HL-60 (cell line): ENCODE results near the gene GPR39.

Experiments used
- DNase-seq, 2 experiments: peaks; one replicate each; pipeline ENCODE4 v3.0.0-alpha.2; 2010 to 2020; ENCODE audit warnings: low read depth in 1 of 2, low spot score in 1 of 2
- H3K27ac ChIP-seq: fragments of 250-450 bp; sonication (Bioruptor Pico); replicated peaks from 2 replicates; pipeline ENCODE4 v1.5.1; 2020; ENCODE audit warnings: mild to moderate bottlenecking, moderate library complexity
- H3K27me3 ChIP-seq: fragments of 250-450 bp; sonication (Bioruptor Pico); 2 replicates; pipeline ENCODE4 v1.5.1; 2021; ENCODE audit warnings: mild to moderate bottlenecking, moderate library complexity; ENCODE audit not compliant: insufficient read depth, poor library complexity, severe bottlenecking
- H3K4me3 ChIP-seq: replicated peaks from 2 replicates; pipeline ENCODE4 v1.5.1; 2011; ENCODE audit warnings: mild to moderate bottlenecking, control low read depth, low read length; ENCODE audit not compliant: insufficient read depth
- CTCF ChIP-seq: IDR thresholded peaks from one replicate; pipeline ENCODE4 v1.5.1; 2011; ENCODE audit warnings: low read length, control low read depth, inconsistent platforms; ENCODE audit not compliant: insufficient read depth
- GABPA ChIP-seq: IDR thresholded peaks from 2 replicates; pipeline ENCODE4 v1.6.1; 2012; ENCODE audit warnings: low read depth
- POLR2AphosphoS5 ChIP-seq: IDR thresholded peaks from 2 replicates; pipeline ENCODE4 v1.6.1; 2012; ENCODE audit warnings: low read depth
- REST ChIP-seq: IDR thresholded peaks from 2 replicates; pipeline ENCODE4 v1.6.1; 2012; ENCODE audit warnings: low read depth; ENCODE audit not compliant: insufficient replicate concordance
- SPI1 ChIP-seq: IDR thresholded peaks from 2 replicates; pipeline ENCODE4 v1.6.1; 2012; ENCODE audit warnings: low read depth, mild to moderate bottlenecking, borderline replicate concordance

The GPR39 gene

GRCh38 chr2:132547090-132547687, 130.6 kb downstream of the GPR39 start:
- TF ChIP-seq SPI1, result no peak
- TF ChIP-seq CTCF, result peak; percentile 38
- DNase-seq, result peak; percentile 6 to 58
- Histone ChIP-seq H3K4me3 (no peak overlapping the region), H3K27me3 (no peaks in the 10 kb centered on the region), H3K27ac (no peak overlapping the region)

GRCh38 chr2:132549935-132550670, 133.5 kb downstream of the GPR39 start:
- DNase-seq, result no peak
- Histone ChIP-seq H3K4me3 (no peak overlapping the region), H3K27ac (no peak overlapping the region), H3K27me3 (no peaks in the 10 kb centered on the region)
- TF ChIP-seq CTCF (no peak), GABPA (no peak), POLR2AphosphoS5 (no peak)

GRCh38 chr2:132550946-132551345, 134.3 kb downstream of the GPR39 start:
- TF ChIP-seq POLR2AphosphoS5, result no peak
- TF ChIP-seq SPI1, result no peak
- TF ChIP-seq GABPA, result no peak
- no peak for TF ChIP-seq CTCF
- TF ChIP-seq REST, result no peak
- Histone ChIP-seq H3K4me3 (no peak overlapping the region), H3K27me3 (no peaks in the 10 kb centered on the region), H3K27ac (no peak overlapping the region)
- DNase-seq, result no peak

GRCh38 chr2:132557694-132558093, 141.1 kb downstream of the GPR39 start:
- no peak overlapping the region for H3K27ac ChIP-seq
- TF ChIP-seq CTCF (no peak), REST (no peak), GABPA (no peak), SPI1 (no peak), POLR2AphosphoS5 (no peak)
- H3K27me3 ChIP-seq, result no peaks in the 10 kb centered on the region
- no peak overlapping the region for H3K4me3 ChIP-seq
- no peak for DNase-seq
